ENCODE measurements around the gene DPY19L1. TPM values are rescaled to one million over a fixed set of nuclear protein-coding genes. Genes with fewer than 3 reads are reported as not detected.
"Not testable (repeated sequence)": the region's sequence is repeated elsewhere in the genome, so short reads cannot be mapped to it uniquely, and the experiment has no call there.

Gene DPY19L1
- total RNA-seq, 2 experiments from 2014 or later: 5.8 to 17.6 TPM

- TF ChIP-seq CTCF (conservative IDR thresholded peaks at IDR 0.05; ENCODE audit: low read length) (no peak), EZH2phosphoT487 (IDR thresholded peaks at IDR 0.05; ENCODE audit: borderline replicate concordance, low read depth, low read length) (no peak)
- Histone ChIP-seq H3K9me3 (ENCODE audit: low read length) (no peaks in the 10 kb centered on the region), H3K36me3 (ENCODE audit: insufficient read depth, low read length) (no peaks in the 10 kb centered on the region), H3K79me2 (ENCODE audit: insufficient read depth, low read depth, low read length) (no peaks in the 10 kb centered on the region), H3K9me2 (ENCODE audit: insufficient read depth, low read length) (no peaks in the 10 kb centered on the region), H2AFZ (ENCODE audit: low read length) (no peak overlapping the region), H3K4me3 (ENCODE audit: low read depth, low read length, poor library complexity, severe bottlenecking) (no peak overlapping the region), H3K4me2 (ENCODE audit: low read length) (no peak overlapping the region), H3K27ac (ENCODE audit: low read depth, low read length, poor library complexity, severe bottlenecking) (no peak overlapping the region), H4K20me1 (ENCODE audit: insufficient read depth, low read length) (no peaks in the 10 kb centered on the region), H3K4me1 (ENCODE audit: insufficient read depth, low read length, poor library complexity, severe bottlenecking) (no peaks in the 10 kb centered on the region)
- intact Hi-C loops (cut with micrococcal nuclease; ENCODE audit: unreplicated experiment): loop anchor here (5.0 kb wide), 1 partner anchor 88 kb away; the partner anchor contains the start of gene DPY19L1
- no TSS peak for BruUV-seq (replicated peaks)
- DNase-seq (ENCODE audit: low spot score): no peak
- ChIA-PET CTCF (ENCODE audit: unreplicated experiment) (no interaction called here), POLR2A (no interaction called here)
Measured at GRCh38 chr7:34949361-34949760, 87.9 kb downstream of the DPY19L1 start.

- H3K4me3 ChIP-seq (ENCODE audit: low read depth, low read length, poor library complexity, severe bottlenecking); H3K79me2 ChIP-seq (ENCODE audit: insufficient read depth, low read depth, low read length); DNase-seq (ENCODE audit: low spot score); H3K36me3 ChIP-seq (ENCODE audit: insufficient read depth, low read length); CTCF ChIA-PET (ENCODE audit: unreplicated experiment); BruUV-seq (replicated peaks); H3K27ac ChIP-seq (ENCODE audit: low read depth, low read length, poor library complexity, severe bottlenecking); H3K9me2 ChIP-seq (ENCODE audit: insufficient read depth, low read length); H3K9me3 ChIP-seq (ENCODE audit: low read length); H3K4me1 ChIP-seq (ENCODE audit: insufficient read depth, low read length, poor library complexity, severe bottlenecking); H3K4me2 ChIP-seq (ENCODE audit: low read length); H4K20me1 ChIP-seq (ENCODE audit: insufficient read depth, low read length); POLR2A ChIA-PET; H2AFZ ChIP-seq (ENCODE audit: low read length): not testable (repeated sequence)
- intact Hi-C loops (cut with micrococcal nuclease; ENCODE audit: unreplicated experiment): loop anchor here (5.0 kb wide), 1 partner anchor 90 kb away; the partner anchor contains the start of gene DPY19L1
Measured at GRCh38 chr7:34947427-34947826, 89.9 kb downstream of the DPY19L1 start.

DNA sequence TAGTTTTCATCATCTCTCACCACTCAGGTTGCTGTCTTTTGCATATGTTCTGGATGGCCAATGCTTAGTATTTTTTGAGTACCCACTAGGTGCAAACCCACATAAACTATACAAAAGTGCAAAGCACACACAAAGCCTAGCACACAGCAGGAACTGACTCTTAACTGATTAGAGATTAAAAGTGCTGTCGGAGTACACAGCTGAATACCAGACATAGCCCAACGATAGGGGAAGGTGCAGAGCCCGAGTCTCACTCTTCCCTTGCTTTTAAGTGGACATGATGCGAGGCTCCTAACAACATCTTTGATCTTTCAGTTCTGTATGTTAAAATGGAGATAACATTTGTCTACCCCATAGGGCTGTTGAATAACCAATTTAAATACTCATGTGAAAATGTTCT, 90.8 kb downstream of the DPY19L1 start:
- intact Hi-C loops (cut with micrococcal nuclease; ENCODE audit: unreplicated experiment): loop anchor here (5.0 kb wide), 1 partner anchor 91 kb away; the partner anchor contains the start of gene DPY19L1
- no TSS peak for BruUV-seq (replicated peaks)
- Histone ChIP-seq H4K20me1 (ENCODE audit: insufficient read depth, low read length) (no peaks in the 10 kb centered on the region), H3K27ac (ENCODE audit: low read depth, low read length, poor library complexity, severe bottlenecking) (no peak overlapping the region), H3K79me2 (ENCODE audit: insufficient read depth, low read depth, low read length) (no peaks in the 10 kb centered on the region), H3K4me2 (ENCODE audit: low read length) (no peak overlapping the region), H3K9me2 (ENCODE audit: insufficient read depth, low read length) (no peaks in the 10 kb centered on the region), H3K4me1 (ENCODE audit: insufficient read depth, low read length, poor library complexity, severe bottlenecking) (no peaks in the 10 kb centered on the region), H3K9me3 (ENCODE audit: low read length) (no peaks in the 10 kb centered on the region), H2AFZ (ENCODE audit: low read length) (no peak overlapping the region), H3K36me3 (ENCODE audit: insufficient read depth, low read length) (no peaks in the 10 kb centered on the region), H3K4me3 (ENCODE audit: low read depth, low read length, poor library complexity, severe bottlenecking) (no peak overlapping the region)
- DNase-seq (ENCODE audit: low spot score): no peak
- ChIA-PET CTCF (ENCODE audit: unreplicated experiment) (no interaction called here), POLR2A (no interaction called here)
- no peak for TF ChIP-seq EZH2phosphoT487 (IDR thresholded peaks at IDR 0.05; ENCODE audit: borderline replicate concordance, low read depth, low read length)
- no peak for TF ChIP-seq CTCF (conservative IDR thresholded peaks at IDR 0.05; ENCODE audit: low read length)

GRCh38 chr7:34945894-34946477, 91.3 kb downstream of the DPY19L1 start:
- H3K79me2 ChIP-seq (ENCODE audit: insufficient read depth, low read depth, low read length); H3K9me3 ChIP-seq (ENCODE audit: low read length); H4K20me1 ChIP-seq (ENCODE audit: insufficient read depth, low read length); H3K4me3 ChIP-seq (ENCODE audit: low read depth, low read length, poor library complexity, severe bottlenecking); H3K9me2 ChIP-seq (ENCODE audit: insufficient read depth, low read length); H3K4me1 ChIP-seq (ENCODE audit: insufficient read depth, low read length, poor library complexity, severe bottlenecking); DNase-seq (ENCODE audit: low spot score); POLR2A ChIA-PET; H3K4me2 ChIP-seq (ENCODE audit: low read length); H3K36me3 ChIP-seq (ENCODE audit: insufficient read depth, low read length); H2AFZ ChIP-seq (ENCODE audit: low read length); BruUV-seq (replicated peaks); CTCF ChIA-PET (ENCODE audit: unreplicated experiment); H3K27ac ChIP-seq (ENCODE audit: low read depth, low read length, poor library complexity, severe bottlenecking): not testable (repeated sequence)
- intact Hi-C loops (cut with micrococcal nuclease; ENCODE audit: unreplicated experiment): loop anchor here (5.0 kb wide), 1 partner anchor 91 kb away; the partner anchor contains the start of gene DPY19L1

Measured in OCI-LY7 (cell line).